Adrenal gland (tissue), 5 donors: ENCODE data around the gene TNKS2.

Experiments used
- CTCF ChIP-seq, 6 experiments: fragments of 450-650 bp in 4 of 6; fragments of 200-600 bp in 2 of 6; sonication (generic) in 1 of 6; IDR thresholded peaks; 1 replicate in 5 of 6; 2 replicates in 1 of 6; pipeline versions ENCODE4 v1.5.1 to v1.8.0; 2016 to 2021; ENCODE audit warnings: antibody characterized with exemption in 6 of 6, mild to moderate bottlenecking in 2 of 6, moderate library complexity in 1 of 6
- POLR2A ChIP-seq, 2 donors: fragments of 450-650 bp; IDR thresholded peaks; one replicate each; pipeline ENCODE4 v1.6.1; 2017; ENCODE audit warnings: antibody characterized with exemption in 2 of 2, mild to moderate bottlenecking in 2 of 2, moderate library complexity in 1 of 2
- donor health status: DM: no; HTN: no; CAD: no.

- no peak for TF ChIP-seq POLR2A (IDR thresholded peaks at IDR 0.05)
- no peak for TF ChIP-seq CTCF (IDR thresholded peaks at IDR 0.05)
Measured at GRCh38 chr10:91884536-91884935, 86.3 kb downstream of the TNKS2 start.
